Endodermal cell (in vitro differentiated cells): Measurements from ENCODE around the gene ABCA8. TPM values are rescaled to one million over a fixed set of nuclear protein-coding genes. Genes with fewer than 3 reads are reported as not detected.

ENCODE experiments used
- DNase-seq: peaks from one replicate; pipeline ENCODE4 v3.0.0-alpha.2; 2017
- H3K27ac ChIP-seq: 2 replicates; pipeline ENCODE4 v1.5.1; 2013; ENCODE audit warnings: mild to moderate bottlenecking, low read depth, low read length, moderate library complexity
- H3K27me3 ChIP-seq: 2 replicates; pipeline ENCODE4 v1.6.1; 2013; ENCODE audit warnings: mild to moderate bottlenecking, low read length, moderate library complexity; ENCODE audit not compliant: insufficient read depth, control insufficient read depth, poor library complexity, severe bottlenecking
- H3K36me3 ChIP-seq: 2 replicates; pipeline ENCODE4 v1.7.0; 2013; ENCODE audit warnings: mild to moderate bottlenecking, low read length, moderate library complexity; ENCODE audit not compliant: control insufficient read depth, insufficient read depth
- H3K4me1 ChIP-seq: one replicate; pipeline ENCODE4 v1.7.0; 2013; ENCODE audit warnings: low read length; ENCODE audit not compliant: control insufficient read depth, insufficient read depth
- H3K4me3 ChIP-seq: 2 replicates; pipeline ENCODE4 v1.5.1; 2013; ENCODE audit warnings: mild to moderate bottlenecking, low read length, moderate library complexity
- H3K9ac ChIP-seq: 2 replicates; pipeline ENCODE4 v1.6.1; 2013; ENCODE audit warnings: mild to moderate bottlenecking, low read length, moderate library complexity; ENCODE audit not compliant: poor library complexity, severe bottlenecking; ENCODE audit errors: extremely low read depth
- H3K9me3 ChIP-seq: 2 replicates; pipeline ENCODE4 v1.6.1; 2013; ENCODE audit warnings: mild to moderate bottlenecking, low read length, moderate library complexity; ENCODE audit not compliant: control insufficient read depth
- H3K27ac Mint-ChIP-seq: 2 replicates; pipeline ENCODE4 v1.8.0; 2020; ENCODE audit warnings: mixed read lengths
- H3K27me3 Mint-ChIP-seq: 2 replicates; pipeline ENCODE4 v1.8.0; 2021; ENCODE audit warnings: mild to moderate bottlenecking, mixed read lengths; ENCODE audit not compliant: insufficient read depth
- H3K36me3 Mint-ChIP-seq: 2 replicates; pipeline ENCODE4 v1.8.0; 2020; ENCODE audit warnings: low read depth, mixed read lengths
- H3K4me1 Mint-ChIP-seq: 2 replicates; pipeline ENCODE4 v1.8.0; 2020; ENCODE audit warnings: mixed read lengths
- H3K4me3 Mint-ChIP-seq: 2 replicates; pipeline ENCODE4 v1.8.0; 2020; ENCODE audit warnings: mild to moderate bottlenecking, moderate library complexity, mixed read lengths
- H3K9me3 Mint-ChIP-seq: 2 replicates; pipeline ENCODE4 v1.8.0; 2020; ENCODE audit warnings: mild to moderate bottlenecking, mixed read lengths
- WGBS, 2 experiments: methylation state at CpG; one replicate each; pipeline versions ENCODE4 v1.1.5 to v1.1.7; 2013; ENCODE audit warnings: missing lambda C conversion rate in 2 of 2, mixed read lengths in 1 of 2; ENCODE audit not compliant: insufficient coverage in 1 of 2, insufficient read length in 1 of 2; 5-methylcytosine and 5-hydroxymethylcytosine counted together
- total RNA-seq, 2 donors: library from RNA; stranded (reverse); fragmentation: NEBNext Ultra II Directional in 1 of 2; extraction: Animal tissue kit (Norgen Biotek cat#: 25700) in 1 of 2; gene quantifications; 2 replicates in 1 of 2; 3 replicates in 1 of 2; pipeline ENCODE4 v1.2.1, GENCODE V29; 2021
- TF ChIP-seq, protein P1 (sequence below): fragments of 200-600 bp; sonication (generic); conservative IDR thresholded peaks from 2 replicates; pipeline ENCODE4 v1.5.0; 2021; ENCODE audit warnings: antibody characterized with exemption, mild to moderate bottlenecking

ABCA8 gene
- total RNA-seq, 2 donors from 2014 or later: not detected

DNA sequence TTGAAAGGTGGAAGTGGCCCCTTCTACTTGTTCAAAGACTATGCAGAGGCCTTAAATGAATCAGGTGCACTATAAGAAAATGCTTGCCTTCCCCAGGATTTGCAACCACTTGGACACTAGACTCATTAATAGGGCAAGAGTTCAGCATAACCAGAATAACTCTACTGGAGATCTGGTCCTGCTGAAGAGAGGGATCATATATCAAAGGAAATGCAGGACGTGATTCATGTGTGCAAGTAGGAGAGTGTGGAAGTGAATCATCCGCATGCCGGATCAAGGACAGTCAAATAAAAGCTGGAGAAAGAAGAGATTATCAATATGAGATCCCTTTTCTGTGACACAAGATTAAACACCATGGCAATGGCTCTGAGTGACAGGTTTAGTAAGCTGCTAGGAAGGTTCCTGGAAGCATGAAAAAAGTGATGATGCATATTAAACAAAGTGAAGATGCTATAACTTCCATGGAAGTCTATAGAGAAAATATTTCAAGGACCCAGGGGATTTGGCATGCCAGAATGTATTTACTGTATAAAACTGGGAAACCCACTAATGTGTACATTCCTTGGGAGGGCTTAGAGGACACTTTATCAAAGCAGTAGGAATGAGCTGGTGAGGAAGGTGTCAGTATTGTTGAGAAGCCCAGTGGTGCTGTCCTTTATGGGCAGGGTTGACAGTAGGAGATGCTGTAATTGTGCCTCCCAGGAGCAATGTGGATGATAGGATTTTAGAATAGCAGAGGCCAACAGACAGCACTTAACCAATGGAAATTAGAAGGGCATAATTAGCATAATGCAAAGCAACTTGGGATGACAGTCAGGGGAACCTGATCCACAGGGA, 133.1 kb downstream of the ABCA8 start:
- Mint-ChIP-seq H3K4me1 (peaks cover 16% of the 10 kb centered on the region), H3K27me3 (no peaks in the 10 kb centered on the region), H3K27ac (no peak overlapping the region), H3K36me3 (no peaks in the 10 kb centered on the region), H3K9me3 (no peaks in the 10 kb centered on the region), H3K4me3 (no peak overlapping the region)
- Histone ChIP-seq H3K4me3 (peak overlapping the region; percentile 30), H3K27me3 (no peaks in the 10 kb centered on the region), H3K27ac (no peak overlapping the region), H3K4me1 (peaks cover 9% of the 10 kb centered on the region), H3K9ac (no peak overlapping the region), H3K36me3 (no peaks in the 10 kb centered on the region), H3K9me3 (no peaks in the 10 kb centered on the region)
- no peak for DNase-seq
- WGBS, 2 experiments: 50 to 81% methylated on average over 2 to 3 of the region's 3 CpGs
- TF ChIP-seq, protein P1, sequence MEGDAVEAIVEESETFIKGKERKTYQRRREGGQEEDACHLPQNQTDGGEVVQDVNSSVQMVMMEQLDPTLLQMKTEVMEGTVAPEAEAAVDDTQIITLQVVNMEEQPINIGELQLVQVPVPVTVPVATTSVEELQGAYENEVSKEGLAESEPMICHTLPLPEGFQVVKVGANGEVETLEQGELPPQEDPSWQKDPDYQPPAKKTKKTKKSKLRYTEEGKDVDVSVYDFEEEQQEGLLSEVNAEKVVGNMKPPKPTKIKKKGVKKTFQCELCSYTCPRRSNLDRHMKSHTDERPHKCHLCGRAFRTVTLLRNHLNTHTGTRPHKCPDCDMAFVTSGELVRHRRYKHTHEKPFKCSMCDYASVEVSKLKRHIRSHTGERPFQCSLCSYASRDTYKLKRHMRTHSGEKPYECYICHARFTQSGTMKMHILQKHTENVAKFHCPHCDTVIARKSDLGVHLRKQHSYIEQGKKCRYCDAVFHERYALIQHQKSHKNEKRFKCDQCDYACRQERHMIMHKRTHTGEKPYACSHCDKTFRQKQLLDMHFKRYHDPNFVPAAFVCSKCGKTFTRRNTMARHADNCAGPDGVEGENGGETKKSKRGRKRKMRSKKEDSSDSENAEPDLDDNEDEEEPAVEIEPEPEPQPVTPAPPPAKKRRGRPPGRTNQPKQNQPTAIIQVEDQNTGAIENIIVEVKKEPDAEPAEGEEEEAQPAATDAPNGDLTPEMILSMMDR: no peak

DNA sequence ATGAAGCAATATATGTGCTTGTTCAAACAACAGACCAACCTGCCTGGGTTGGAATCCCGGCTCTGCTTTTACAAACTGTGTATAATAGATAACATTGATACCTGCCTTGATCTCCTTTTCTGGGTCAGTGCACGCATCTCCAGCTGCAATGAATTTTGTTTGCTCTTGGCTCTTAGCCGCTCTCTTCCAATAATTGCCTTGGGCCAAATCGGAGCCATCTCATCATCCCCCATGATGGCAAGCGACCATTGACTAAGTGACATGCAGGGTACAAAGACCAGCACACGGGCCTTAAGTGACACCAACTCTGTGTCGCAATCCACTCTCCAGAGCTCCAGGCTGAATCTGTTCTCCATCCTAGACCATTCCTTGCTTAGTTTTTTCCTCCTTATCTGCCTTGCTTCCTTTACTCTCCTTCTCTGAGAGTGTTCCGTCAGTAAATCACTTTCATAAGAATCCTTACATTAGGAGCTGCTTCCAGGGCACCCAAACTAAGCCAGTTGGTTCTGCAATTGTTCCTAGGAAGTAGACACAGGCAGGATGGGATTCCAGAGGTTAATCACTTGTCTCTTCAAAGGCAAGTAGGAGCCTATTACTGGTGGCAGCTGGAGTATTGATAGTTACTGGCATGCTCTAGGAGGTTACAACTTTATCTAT, 134.2 kb downstream of the ABCA8 start:
- H3K36me3 ChIP-seq: no peaks in the 10 kb centered on the region
- H3K4me1 Mint-ChIP-seq: peaks cover 16% of the 10 kb centered on the region
- H3K27ac Mint-ChIP-seq: no peak overlapping the region
- no peak overlapping the region for H3K9ac ChIP-seq
- H3K4me1 ChIP-seq: peaks cover 9% of the 10 kb centered on the region
- DNase-seq: no peak
- no peak overlapping the region for H3K4me3 ChIP-seq
- no peaks in the 10 kb centered on the region for H3K9me3 Mint-ChIP-seq
- H3K4me3 Mint-ChIP-seq: no peak overlapping the region
- no peaks in the 10 kb centered on the region for H3K9me3 ChIP-seq
- no peaks in the 10 kb centered on the region for H3K27me3 ChIP-seq
- TF ChIP-seq, protein P1: no peak
- 89 to 96% methylated on average over 8 of the region's 8 CpGs for WGBS, 2 experiments
- H3K36me3 Mint-ChIP-seq: no peaks in the 10 kb centered on the region
- H3K27me3 Mint-ChIP-seq: no peaks in the 10 kb centered on the region
- no peak overlapping the region for H3K27ac ChIP-seq

DNA sequence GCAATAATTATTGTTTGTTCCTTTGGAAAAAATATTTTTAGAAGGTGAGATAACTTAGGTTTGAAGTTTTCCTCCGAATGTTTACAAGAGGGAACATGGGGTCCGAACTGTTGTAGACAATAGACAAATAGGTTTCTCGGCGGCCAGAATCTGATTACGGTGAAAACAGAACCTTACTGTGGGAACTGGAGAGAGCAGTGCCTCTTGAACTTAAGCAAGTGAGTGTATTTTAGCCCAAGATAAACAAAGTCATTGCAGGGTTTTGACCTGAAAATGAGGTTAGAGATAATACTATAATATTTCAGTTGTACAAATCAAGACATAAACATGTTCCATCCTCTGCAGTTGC, 134.7 kb downstream of the ABCA8 start:
- 76 to 95% methylated on average over 5 of the region's 5 CpGs for WGBS, 2 experiments
- H3K27me3 Mint-ChIP-seq: no peaks in the 10 kb centered on the region
- no peak overlapping the region for H3K27ac Mint-ChIP-seq
- H3K4me3 ChIP-seq: no peak overlapping the region
- H3K36me3 Mint-ChIP-seq: no peaks in the 10 kb centered on the region
- H3K9me3 ChIP-seq: no peaks in the 10 kb centered on the region
- peaks cover 16% of the 10 kb centered on the region for H3K4me1 Mint-ChIP-seq
- TF ChIP-seq, protein P1: no peak
- H3K36me3 ChIP-seq: no peaks in the 10 kb centered on the region
- no peak overlapping the region for H3K4me3 Mint-ChIP-seq
- H3K9ac ChIP-seq: no peak overlapping the region
- no peaks in the 10 kb centered on the region for H3K9me3 Mint-ChIP-seq
- DNase-seq: no peak
- H3K27me3 ChIP-seq: no peaks in the 10 kb centered on the region
- peaks cover 9% of the 10 kb centered on the region for H3K4me1 ChIP-seq
- H3K27ac ChIP-seq: no peak overlapping the region
